Right forelimb (tissue), 1 donor: ENCODE results near the gene BRMS1.
"Not testable (repeated sequence)": the region's sequence is repeated elsewhere in the genome, so short reads cannot be mapped to it uniquely, and the experiment has no call there.

Experiments used
- DNase-seq: peaks from one replicate; pipeline ENCODE4 v3.0.0-alpha.2; 2018

Gene BRMS1

GRCh38 chr11:66344550-66345315 lies at the start of gene BRMS1:
TSS of gene BRMS1 (minus strand) at chr11:66345104. CDS start at chr11:66342234, 2,870 bp downstream.
- peak; percentile 98 for DNase-seq

GRCh38 chr11:66393954-66394353 lies 49.0 kb upstream of the BRMS1 start:
- DNase-seq = no peak

GRCh38 chr11:66391322-66391721 lies 46.4 kb upstream of the BRMS1 start:
- DNase-seq = no peak

- no peak for DNase-seq
Observed at GRCh38 chr11:66388780-66389386, 44.0 kb upstream of the BRMS1 start.

GRCh38 chr11:66386171-66387069 lies 41.5 kb upstream of the BRMS1 start:
- DNase-seq = peak; percentile 83

- DNase-seq = not testable (repeated sequence)
Observed at GRCh38 chr11:66384316-66384715, 39.4 kb upstream of the BRMS1 start.

- not testable (repeated sequence) for DNase-seq
Observed at GRCh38 chr11:66380264-66380663, 35.4 kb upstream of the BRMS1 start.

- DNase-seq = not testable (repeated sequence)
Observed at GRCh38 chr11:66373690-66374287, 28.9 kb upstream of the BRMS1 start.

GRCh38 chr11:66373265-66373664 lies 28.4 kb upstream of the BRMS1 start:
- no peak for DNase-seq

GRCh38 chr11:66371627-66372415 lies 26.9 kb upstream of the BRMS1 start, which contains the start of gene SLC29A2:
TSS of gene SLC29A2 (minus strand) at chr11:66371760. CDS start at chr11:66371591, 169 bp downstream.
- DNase-seq = peak; percentile 63

- DNase-seq = no peak
Observed at GRCh38 chr11:66369073-66369894, 24.4 kb upstream of the BRMS1 start.

GRCh38 chr11:66368484-66368883 lies 23.6 kb upstream of the BRMS1 start:
- no peak for DNase-seq

- no peak for DNase-seq
Observed at GRCh38 chr11:66367561-66368312, 22.8 kb upstream of the BRMS1 start.

GRCh38 chr11:66366844-66367477 lies 22.1 kb upstream of the BRMS1 start:
- no peak for DNase-seq

- no peak for DNase-seq
Observed at GRCh38 chr11:66365711-66366619, 21.1 kb upstream of the BRMS1 start.

- DNase-seq = no peak
Observed at GRCh38 chr11:66365166-66365565, 20.3 kb upstream of the BRMS1 start.

- peak; percentile 63 for DNase-seq
Observed at GRCh38 chr11:66363805-66364535, 19.1 kb upstream of the BRMS1 start.

- no peak for DNase-seq
Observed at GRCh38 chr11:66363187-66363601, 18.3 kb upstream of the BRMS1 start.
